ENCODE measurements around the gene ALPI.

The ALPI gene

GRCh38 chr2:232481322-232482140 lies 25.6 kb downstream of the ALPI start:
- H3K4me3 ChIP-seq (ENCODE audit: control insufficient read depth, low read depth, low read length): no peak overlapping the region

GRCh38 chr2:232482301-232483238 lies 26.6 kb downstream of the ALPI start:
- no peak overlapping the region for H3K4me3 ChIP-seq (ENCODE audit: control insufficient read depth, low read depth, low read length)
- TF ChIP-seq CTCF (conservative IDR thresholded peaks at IDR 0.05; ENCODE audit: control insufficient read depth, insufficient read depth, low read depth, low read length): no peak
- DNase-seq (ENCODE audit: low read depth): no peak

More at GRCh38 chr2:232481322-232482140, 25.6 kb downstream of the ALPI start:
- TF ChIP-seq CTCF (conservative IDR thresholded peaks at IDR 0.05; ENCODE audit: control insufficient read depth, insufficient read depth, low read depth, low read length): no peak
- DNase-seq (ENCODE audit: low read depth): no peak

GRCh38 chr2:232483311-232483922 lies 27.5 kb downstream of the ALPI start:
- TF ChIP-seq CTCF (conservative IDR thresholded peaks at IDR 0.05; ENCODE audit: control insufficient read depth, insufficient read depth, low read depth, low read length): no peak
- DNase-seq (ENCODE audit: low read depth): no peak
- no peak overlapping the region for H3K4me3 ChIP-seq (ENCODE audit: control insufficient read depth, low read depth, low read length)

- TF ChIP-seq CTCF (conservative IDR thresholded peaks at IDR 0.05; ENCODE audit: control insufficient read depth, insufficient read depth, low read depth, low read length): no peak
- H3K4me3 ChIP-seq (ENCODE audit: control insufficient read depth, low read depth, low read length): no peak overlapping the region
- DNase-seq (ENCODE audit: low read depth): no peak
Measured at GRCh38 chr2:232483923-232484627, 28.1 kb downstream of the ALPI start.

GRCh38 chr2:232484628-232485347 lies 28.8 kb downstream of the ALPI start:
- no peak for DNase-seq (ENCODE audit: low read depth)
- TF ChIP-seq CTCF (conservative IDR thresholded peaks at IDR 0.05; ENCODE audit: control insufficient read depth, insufficient read depth, low read depth, low read length): no peak
- H3K4me3 ChIP-seq (ENCODE audit: control insufficient read depth, low read depth, low read length): no peak overlapping the region

All from fibroblast of mammary gland (primary cell).